ENCODE measurements around the gene GEMIN5. TPM values are rescaled to one million over a fixed set of nuclear protein-coding genes. Genes with fewer than 3 reads are reported as not detected.

GEMIN5 gene
- polyA plus RNA-seq, 1 of the 3 experiments (the other 2 are of a cell fraction), result 6.6 TPM

GRCh38 chr5:154863291-154864080 is 74.5 kb downstream of the GEMIN5 start:
- no peak for TF ChIP-seq USF2 (IDR thresholded peaks at IDR 0.05; ENCODE audit: borderline replicate concordance, low read depth, low read length)
- peaks cover 15% of the 10 kb centered on the region for H3F3A ChIP-seq (replicated peaks; ENCODE audit: insufficient read depth)
- DNase-seq, result no peak

GRCh38 chr5:154862766-154863165 is 75.2 kb downstream of the GEMIN5 start:
- Histone ChIP-seq H2AFZ (ENCODE audit: low read depth) (no peak overlapping the region), H3K79me2 (ENCODE audit: insufficient read depth) (peaks cover 92% of the 10 kb centered on the region), H3K27me3 (ENCODE audit: insufficient read depth) (no peaks in the 10 kb centered on the region), H3K27ac (ENCODE audit: low read depth in 2 of 2, low read length in 1 of 2) (no peak overlapping the region), H3K36me3 (replicated peaks in 1 of 2; ENCODE audit: control insufficient read depth in 1 of 2, insufficient read depth in 2 of 2, low read length in 1 of 2) (peaks cover 19 to 41% of the 10 kb centered on the region in 2 experiments), H3K9me2 (no peaks in the 10 kb centered on the region), H3K9me3 (no peaks in the 10 kb centered on the region), H3K4me1 (ENCODE audit: control insufficient read depth in 1 of 2, insufficient read depth in 2 of 2, low read depth in 1 of 2, low read length in 1 of 2) (peaks cover 9% of the 10 kb centered on the region in 2 experiments; a peak in 3 of 4 replicates), H3K9ac (no peak overlapping the region), H3K4me3 (ENCODE audit: low read depth in 2 of 2, low read length in 1 of 2) (no peak overlapping the region), H4K20me1 (ENCODE audit: insufficient read depth) (peaks cover 36% of the 10 kb centered on the region), H3F3A (replicated peaks; ENCODE audit: insufficient read depth) (peaks cover 15% of the 10 kb centered on the region), H3K4me2 (no peak overlapping the region)
- ChIA-PET CTCF (no interaction called here), POLR2A (no interaction called here)
- 97% methylated on average over 2 of the region's 2 CpGs for WGBS (ENCODE audit: low lambda C conversion rate)
- DNase-seq, result no peak
- no peak for TF ChIP-seq SIN3A (IDR thresholded peaks at IDR 0.05; ENCODE audit: borderline replicate concordance, low read depth, low read length)
- TF ChIP-seq SMC3 (IDR thresholded peaks at IDR 0.05; ENCODE audit: low read depth, low read length), result no peak
- no peak for TF ChIP-seq FOXJ3 (CRISPR knock-in tag; IDR thresholded peaks at IDR 0.05)
- TF ChIP-seq GATA2 (CRISPR knock-in tag; IDR thresholded peaks at IDR 0.05), result no peak
- no peak for TF ChIP-seq CTCF (IDR thresholded peaks at IDR 0.05)
- TF ChIP-seq TEAD4 (IDR thresholded peaks at IDR 0.05; ENCODE audit: borderline replicate concordance, insufficient read depth), result no peak
- TF ChIP-seq ZBTB33 (IDR thresholded peaks at IDR 0.05; ENCODE audit: borderline replicate concordance, low read depth), result no peak
- no peak for TF ChIP-seq NFIC (IDR thresholded peaks at IDR 0.05; ENCODE audit: borderline replicate concordance)
- TF ChIP-seq EP300 (IDR thresholded peaks at IDR 0.05; ENCODE audit: borderline replicate concordance in 1 of 2, low read depth in 1 of 2, low read length in 1 of 2), result no peak
- TF ChIP-seq MXI1 (IDR thresholded peaks at IDR 0.05; ENCODE audit: low read depth, low read length), result no peak
- TF ChIP-seq MAX (IDR thresholded peaks at IDR 0.05; ENCODE audit: low read depth), result no peak
- no peak for TF ChIP-seq FOSL2 (IDR thresholded peaks at IDR 0.05; ENCODE audit: borderline replicate concordance, low read depth)
- no peak for TF ChIP-seq GABPA (IDR thresholded peaks at IDR 0.05; ENCODE audit: low read depth)
- TF ChIP-seq IRF3 (IDR thresholded peaks at IDR 0.05; ENCODE audit: low read depth, low read length), result no peak
- no peak for TF ChIP-seq CHD2 (IDR thresholded peaks at IDR 0.05; ENCODE audit: low read length, partially characterized antibody)

More at GRCh38 chr5:154863291-154864080, 74.5 kb downstream of the GEMIN5 start:
- H3K4me3 ChIP-seq (ENCODE audit: low read depth in 2 of 2, low read length in 1 of 2), result no peak overlapping the region
- H3K4me1 ChIP-seq (ENCODE audit: control insufficient read depth in 1 of 2, insufficient read depth in 2 of 2, low read depth in 1 of 2, low read length in 1 of 2), result peaks cover 9 to 10% of the 10 kb centered on the region in 2 experiments; a peak in 3 of 4 replicates
- H3K9me2 ChIP-seq, result no peaks in the 10 kb centered on the region
- H2AFZ ChIP-seq (ENCODE audit: low read depth), result no peak overlapping the region
- peaks cover 36% of the 10 kb centered on the region for H4K20me1 ChIP-seq (ENCODE audit: insufficient read depth)
- H3K27ac ChIP-seq (ENCODE audit: low read depth in 2 of 2, low read length in 1 of 2), result no peak overlapping the region
- H3K79me2 ChIP-seq (ENCODE audit: insufficient read depth), result peaks cover 92% of the 10 kb centered on the region
- WGBS (ENCODE audit: low lambda C conversion rate), result 95% methylated on average over 7 of the region's 7 CpGs
- H3K9me3 ChIP-seq, result no peaks in the 10 kb centered on the region
- POLR2A ChIA-PET, result no interaction called here
- H3K27me3 ChIP-seq (ENCODE audit: insufficient read depth), result no peaks in the 10 kb centered on the region
- H3K36me3 ChIP-seq (replicated peaks in 1 of 2; ENCODE audit: control insufficient read depth in 1 of 2, insufficient read depth in 2 of 2, low read length in 1 of 2), result peaks cover 21 to 43% of the 10 kb centered on the region in 2 experiments
- CTCF ChIA-PET, result no interaction called here
- H3K9ac ChIP-seq, result no peak overlapping the region
- H3K4me2 ChIP-seq, result no peak overlapping the region
